Activated CD4-positive, alpha-beta memory T cell treated with anti-CD3 and anti-CD28 coated beads for 36 hours (primary cell): ENCODE measurements around the gene STAT2. TPM values are rescaled to one million over a fixed set of nuclear protein-coding genes. Genes with fewer than 3 reads are reported as not detected.
"Not testable (repeated sequence)": the region's sequence is repeated elsewhere in the genome, so short reads cannot be mapped to it uniquely, and the experiment has no call there.

Source experiments
- CTCF ChIA-PET: fragments of 350-600 bp; sonication (Branson Sonifier 250); formaldehyde crosslinking; loops from one replicate; lab custom pipeline; 2021; ENCODE audit warnings: antibody characterized with exemption, inconsistent platforms; lab: Charles Lee
- POLR2A ChIA-PET: fragments of 350-600 bp; sonication (Branson Sonifier 250); formaldehyde crosslinking; loops from one replicate; lab custom pipeline; 2021; ENCODE audit warnings: antibody characterized with exemption; lab: Charles Lee
- DNase-seq: peaks from one replicate; pipeline ENCODE4 v3.0.0-alpha.2; 2020
- H3K27ac Mint-ChIP-seq: one replicate; pipeline ENCODE4 v1.8.0; 2021; ENCODE audit warnings: mixed read lengths
- H3K27me3 Mint-ChIP-seq: one replicate; pipeline ENCODE4 v1.8.0; 2021; ENCODE audit warnings: mixed read lengths
- H3K36me3 Mint-ChIP-seq: one replicate; pipeline ENCODE4 v1.8.0; 2021; ENCODE audit warnings: mixed read lengths
- H3K4me1 Mint-ChIP-seq: one replicate; pipeline ENCODE4 v1.8.0; 2021; ENCODE audit warnings: low read depth, mixed read lengths
- H3K4me3 Mint-ChIP-seq: one replicate; pipeline ENCODE4 v1.8.0; 2021; ENCODE audit warnings: mild to moderate bottlenecking, mixed read lengths
- H3K9me3 Mint-ChIP-seq: one replicate; pipeline ENCODE4 v1.8.0; 2021; ENCODE audit warnings: mixed read lengths
- intact Hi-C: fragments of 100-400 bp; cut with micrococcal nuclease; formaldehyde crosslinking; loops from one replicate; pipeline ENCODE4 v1.15.1; 2023
- total RNA-seq, 2 experiments: library from RNA; stranded (reverse); gene quantifications; one replicate each; pipeline ENCODE4 v1.2.3, GENCODE V29; 2021

The STAT2 gene
- total RNA-seq, 2 experiments from 2014 or later: 125 to 139 TPM

GRCh38 chr12:56324206-56324605 lies 35.7 kb downstream of the STAT2 start:
- peaks cover 25% of the 10 kb centered on the region for H3K36me3 Mint-ChIP-seq
- CTCF ChIA-PET: interaction anchor here (0.6 kb wide), 1 partner anchor 9 kb away, joined by 3 read pairs; the partner anchor contains the start of gene CNPY2

GRCh38 chr12:56321610-56322009 lies 38.3 kb downstream of the STAT2 start:
- H3K4me1 Mint-ChIP-seq, H3K4me3 Mint-ChIP-seq, H3K27me3 Mint-ChIP-seq, H3K27ac Mint-ChIP-seq, DNase-seq, H3K9me3 Mint-ChIP-seq, intact Hi-C loops: not testable (repeated sequence)
- H3K36me3 Mint-ChIP-seq: peaks cover 27% of the 10 kb centered on the region
- CTCF ChIA-PET: interaction anchor here (0.7 to 1.6 kb wide), 3 partner anchors 12 to 143 kb away, joined by 4 read pairs; partner anchors contain the start of gene PAN2
- POLR2A ChIA-PET: interaction anchor here (0.7 kb wide), 1 partner anchor 55 kb away, joined by 5 read pairs; the partner anchor contains the start of gene COQ10A

More at GRCh38 chr12:56324206-56324605, 35.7 kb downstream of the STAT2 start:
- POLR2A ChIA-PET: no interaction called here
- Mint-ChIP-seq H3K9me3 (no peaks in the 10 kb centered on the region), H3K27me3 (no peaks in the 10 kb centered on the region), H3K4me1 (no peaks in the 10 kb centered on the region), H3K4me3 (no peak overlapping the region), H3K27ac (no peak overlapping the region)
- intact Hi-C loops: no loop called here
- DNase-seq: no peak

- DNase-seq: peak; percentile 42
- Mint-ChIP-seq H3K9me3 (no peaks in the 10 kb centered on the region), H3K4me1 (peaks cover 5% of the 10 kb centered on the region), H3K27me3 (no peaks in the 10 kb centered on the region), H3K4me3 (no peak overlapping the region), H3K27ac (peak overlapping the region; percentile 48), H3K36me3 (peaks cover 22% of the 10 kb centered on the region)
- intact Hi-C loops: no loop called here
- CTCF ChIA-PET: interaction anchor here (0.6 to 1.6 kb wide), 5 partner anchors 12 to 185 kb away, joined by 3 to 4 read pairs (median 4); partner anchors contain the start of gene PAN2
- POLR2A ChIA-PET: interaction anchor here (0.6 to 1.1 kb wide), 4 partner anchors 18 to 217 kb away, joined by 3 to 5 read pairs (median 4); partner anchors contain the start of genes COQ10A, IL23A and PA2G4
These were observed 38.9 kb downstream of the STAT2 start for GRCh38 chr12:56321027-56321426.

GRCh38 chr12:56317675-56318074 lies 42.2 kb downstream of the STAT2 start:
- no peak overlapping the region for H3K27ac Mint-ChIP-seq
- POLR2A ChIA-PET: interaction anchor here (1.0 kb wide), 1 partner anchor 16 kb away, joined by 3 read pairs; the partner anchor contains the start of gene PAN2

GRCh38 chr12:56315622-56316473 lies 44.1 kb downstream of the STAT2 start, which contains the start of gene CNPY2:
Gene CNPY2 (minus strand): TSS chr12:56315988. CDS start chr12:56315217, 771 bp downstream.
- Mint-ChIP-seq H3K27me3 (no peaks in the 10 kb centered on the region), H3K9me3 (no peaks in the 10 kb centered on the region), H3K27ac (peak within 1 kb of the TSS; percentile 97), H3K4me3 (peak within 1 kb of the TSS; percentile 98), H3K4me1 (peaks cover 16% of the 10 kb centered on the region), H3K36me3 (peaks cover 16% of the 10 kb centered on the region)
- ChIA-PET CTCF (interaction anchor here (1.0 to 4.8 kb wide), 13 partner anchors 9 to 198 kb away, joined by 3 to 32 read pairs (median 6); partner anchors contain the start of genes ANKRD52, COQ10A, PAN2 and STAT2), POLR2A (interaction anchor here (0.8 to 3.1 kb wide), 14 partner anchors 9 to 212 kb away, joined by 3 to 15 read pairs (median 4); partner anchors contain the start of genes COQ10A, IL23A, PA2G4 and PAN2)
- intact Hi-C loops: loop anchor here (1.0 to 5.0 kb wide), 8 partner anchors 16 to 316 kb away; partner anchors contain the start of genes BAZ2A, CS, IL23A and RPL41
- DNase-seq: peak; percentile 95

More at GRCh38 chr12:56317675-56318074, 42.2 kb downstream of the STAT2 start:
- H3K4me1 Mint-ChIP-seq: peaks cover 16% of the 10 kb centered on the region
- no peak overlapping the region for H3K4me3 Mint-ChIP-seq
- intact Hi-C loops: loop anchor here (5.0 kb wide), 2 partner anchors 200 to 315 kb away; partner anchors contain the start of genes BAZ2A, RPL41 and ZC3H10
- CTCF ChIA-PET: interaction anchor here (0.6 to 4.8 kb wide), 2 partner anchors 14 to 146 kb away, joined by 3 to 32 read pairs; no protein-coding TSS in a partner anchor
- no peaks in the 10 kb centered on the region for H3K27me3 Mint-ChIP-seq
- peak; percentile 20 for DNase-seq
- peaks cover 13% of the 10 kb centered on the region for H3K36me3 Mint-ChIP-seq
- H3K9me3 Mint-ChIP-seq: no peaks in the 10 kb centered on the region

GRCh38 chr12:56315249-56315621 lies 44.7 kb downstream of the STAT2 start:
- H3K9me3 Mint-ChIP-seq: no peaks in the 10 kb centered on the region
- H3K4me1 Mint-ChIP-seq: peaks cover 16% of the 10 kb centered on the region
- ChIA-PET CTCF (interaction anchor here (0.6 to 4.8 kb wide), 12 partner anchors 9 to 197 kb away, joined by 3 to 32 read pairs (median 6); partner anchors contain the start of genes ANKRD52, COQ10A, PAN2 and STAT2), POLR2A (interaction anchor here (1.1 to 3.1 kb wide), 9 partner anchors 16 to 211 kb away, joined by 3 to 15 read pairs (median 8); partner anchors contain the start of genes IL23A, PA2G4, PAN2 and STAT2)
- H3K4me3 Mint-ChIP-seq: peak overlapping the region; percentile 98
- H3K36me3 Mint-ChIP-seq: peaks cover 16% of the 10 kb centered on the region
- H3K27ac Mint-ChIP-seq: peak overlapping the region; percentile 97
- DNase-seq: peak; percentile 22
- H3K27me3 Mint-ChIP-seq: no peaks in the 10 kb centered on the region
- intact Hi-C loops: loop anchor here (5.0 kb wide), 2 partner anchors 198 to 317 kb away; partner anchors contain the start of genes BAZ2A, RPL41 and ZC3H10

GRCh38 chr12:56311003-56311402 lies 48.9 kb downstream of the STAT2 start:
- Mint-ChIP-seq H3K4me3 (no peak overlapping the region), H3K27me3 (no peaks in the 10 kb centered on the region), H3K27ac (no peak overlapping the region), H3K4me1 (peaks cover 12% of the 10 kb centered on the region), H3K36me3 (peaks cover 18% of the 10 kb centered on the region), H3K9me3 (no peaks in the 10 kb centered on the region)
- no peak for DNase-seq
- ChIA-PET CTCF (interaction anchor here (0.7 to 2.0 kb wide), 4 partner anchors 53 to 154 kb away, joined by 3 to 5 read pairs (median 4); partner anchors contain the start of genes ANKRD52 and SMARCC2), POLR2A (interaction anchor here (1.0 to 1.2 kb wide), 2 partner anchors 10 to 141 kb away, joined by 3 to 4 read pairs; no protein-coding TSS in a partner anchor)
- intact Hi-C loops: no loop called here

GRCh38 chr12:56308714-56309113 lies 51.2 kb downstream of the STAT2 start:
- peaks cover 18% of the 10 kb centered on the region for H3K36me3 Mint-ChIP-seq
- ChIA-PET POLR2A (interaction anchor here (0.5 kb wide), 1 partner anchor 10 kb away, joined by 4 read pairs; no protein-coding TSS in a partner anchor), CTCF (interaction anchor here (0.7 to 1.7 kb wide), 5 partner anchors 9 to 155 kb away, joined by 3 to 7 read pairs (median 3); partner anchors contain the start of genes IL23A and STAT2)
- H3K4me1 Mint-ChIP-seq: no peaks in the 10 kb centered on the region
- H3K27ac Mint-ChIP-seq: no peak overlapping the region
- DNase-seq: no peak
- H3K27me3 Mint-ChIP-seq: no peaks in the 10 kb centered on the region
- no peak overlapping the region for H3K4me3 Mint-ChIP-seq
- H3K9me3 Mint-ChIP-seq: no peaks in the 10 kb centered on the region
- intact Hi-C loops: no loop called here

- no peak overlapping the region for H3K27ac Mint-ChIP-seq
- H3K4me3 Mint-ChIP-seq: no peak overlapping the region
- DNase-seq: no peak
- ChIA-PET CTCF (interaction anchor here (0.5 to 1.7 kb wide), 2 partner anchors 53 to 157 kb away, joined by 3 to 4 read pairs; partner anchors contain the start of gene STAT2), POLR2A (no interaction called here)
- intact Hi-C loops: no loop called here
- H3K36me3 Mint-ChIP-seq: peaks cover 18% of the 10 kb centered on the region
- no peaks in the 10 kb centered on the region for H3K9me3 Mint-ChIP-seq
- H3K27me3 Mint-ChIP-seq: no peaks in the 10 kb centered on the region
- H3K4me1 Mint-ChIP-seq: peaks cover under 1% of the 10 kb centered on the region
These were observed 52.5 kb downstream of the STAT2 start for GRCh38 chr12:56307221-56307965.

GRCh38 chr12:56304872-56305590 lies 54.9 kb downstream of the STAT2 start:
- ChIA-PET CTCF (interaction anchor here (0.7 kb wide), 1 partner anchor 41 kb away, joined by 3 read pairs; no protein-coding TSS in a partner anchor), POLR2A (no interaction called here)
- Mint-ChIP-seq H3K4me1 (peaks cover 18% of the 10 kb centered on the region), H3K4me3 (no peak overlapping the region), H3K27ac (no peak overlapping the region), H3K36me3 (peaks cover 14% of the 10 kb centered on the region), H3K9me3 (no peaks in the 10 kb centered on the region), H3K27me3 (no peaks in the 10 kb centered on the region)
- intact Hi-C loops: no loop called here
- no peak for DNase-seq
